Brain microvascular endothelial cell (primary cell): ENCODE results near the gene DLST.

Experiments
- DNase-seq: peaks from one replicate; pipeline ENCODE4 v3.0.0-alpha.2; 2020
- H3K27ac ChIP-seq: fragments of 250-450 bp; sonication (Bioruptor Pico); 2 replicates; pipeline ENCODE4 v1.5.1; 2020; ENCODE audit warnings: mild to moderate bottlenecking, moderate library complexity
- H3K27me3 ChIP-seq: fragments of 250-450 bp; sonication (Bioruptor Pico); replicated peaks from 2 replicates; pipeline ENCODE4 v1.5.1; 2020; ENCODE audit warnings: mild to moderate bottlenecking
- H3K36me3 ChIP-seq: fragments of 250-450 bp; sonication (Bioruptor Pico); replicated peaks from 2 replicates; pipeline ENCODE4 v1.5.1; 2020; ENCODE audit warnings: mild to moderate bottlenecking
- H3K4me3 ChIP-seq: 2 replicates; pipeline ENCODE4 v1.5.1; 2011; ENCODE audit warnings: low read depth, mild to moderate bottlenecking, control low read depth, low read length, moderate library complexity
- in situ Hi-C: cut with HindIII; loops from 2 replicates; pipeline ENCODE4 v1.10.0; 2017; ENCODE audit warnings: low sequenced_read_pairs, low pct_ligation_motif_present
- TF ChIP-seq, protein P1 (sequence below): IDR thresholded peaks from 2 replicates; pipeline ENCODE4 v1.5.1; 2011; ENCODE audit warnings: low read depth, mild to moderate bottlenecking, moderate library complexity, low read length, control low read depth, inconsistent platforms; ENCODE audit errors: missing control alignments

DLST gene

GRCh38 chr14:74912111-74912510, 30.4 kb downstream of the DLST start:
- TF ChIP-seq, protein P1, sequence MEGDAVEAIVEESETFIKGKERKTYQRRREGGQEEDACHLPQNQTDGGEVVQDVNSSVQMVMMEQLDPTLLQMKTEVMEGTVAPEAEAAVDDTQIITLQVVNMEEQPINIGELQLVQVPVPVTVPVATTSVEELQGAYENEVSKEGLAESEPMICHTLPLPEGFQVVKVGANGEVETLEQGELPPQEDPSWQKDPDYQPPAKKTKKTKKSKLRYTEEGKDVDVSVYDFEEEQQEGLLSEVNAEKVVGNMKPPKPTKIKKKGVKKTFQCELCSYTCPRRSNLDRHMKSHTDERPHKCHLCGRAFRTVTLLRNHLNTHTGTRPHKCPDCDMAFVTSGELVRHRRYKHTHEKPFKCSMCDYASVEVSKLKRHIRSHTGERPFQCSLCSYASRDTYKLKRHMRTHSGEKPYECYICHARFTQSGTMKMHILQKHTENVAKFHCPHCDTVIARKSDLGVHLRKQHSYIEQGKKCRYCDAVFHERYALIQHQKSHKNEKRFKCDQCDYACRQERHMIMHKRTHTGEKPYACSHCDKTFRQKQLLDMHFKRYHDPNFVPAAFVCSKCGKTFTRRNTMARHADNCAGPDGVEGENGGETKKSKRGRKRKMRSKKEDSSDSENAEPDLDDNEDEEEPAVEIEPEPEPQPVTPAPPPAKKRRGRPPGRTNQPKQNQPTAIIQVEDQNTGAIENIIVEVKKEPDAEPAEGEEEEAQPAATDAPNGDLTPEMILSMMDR: no peak
- H3K27me3 ChIP-seq: no peaks in the 10 kb centered on the region
- H3K4me3 ChIP-seq: no peak overlapping the region
- H3K27ac ChIP-seq: no peak overlapping the region
- no peak for DNase-seq
- no peaks in the 10 kb centered on the region for H3K36me3 ChIP-seq
- in situ Hi-C loops: no loop called here

DNA sequence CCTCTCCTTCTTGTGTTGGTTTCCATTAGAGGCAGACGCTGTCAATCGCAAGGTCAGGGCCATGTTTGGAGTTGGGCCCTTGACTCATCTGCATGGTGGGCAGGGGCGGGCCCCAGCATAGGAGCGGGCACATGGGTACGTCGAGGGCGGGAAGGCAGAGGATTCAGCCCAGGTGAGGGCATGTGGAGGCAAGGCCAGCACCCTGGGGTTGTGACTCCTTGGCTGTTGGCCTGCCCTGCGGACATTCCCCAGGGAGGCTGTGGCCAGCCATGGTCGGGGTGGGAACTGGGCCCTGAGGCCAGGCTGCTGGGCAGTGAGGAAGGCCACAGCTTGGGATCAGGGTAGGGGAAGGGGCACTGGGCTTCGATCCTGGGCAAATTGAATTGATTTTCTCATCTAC, 31.1 kb downstream of the DLST start:
- DNase-seq: no peak
- TF ChIP-seq, protein P1: no peak
- H3K27ac ChIP-seq: no peak overlapping the region
- no peaks in the 10 kb centered on the region for H3K36me3 ChIP-seq
- no peaks in the 10 kb centered on the region for H3K27me3 ChIP-seq
- H3K4me3 ChIP-seq: no peak overlapping the region
- in situ Hi-C loops: no loop called here

GRCh38 chr14:74913393-74913910, 31.7 kb downstream of the DLST start:
- TF ChIP-seq, protein P1: no peak
- H3K27ac ChIP-seq: no peak overlapping the region
- no peak overlapping the region for H3K4me3 ChIP-seq
- no peaks in the 10 kb centered on the region for H3K36me3 ChIP-seq
- H3K27me3 ChIP-seq: no peaks in the 10 kb centered on the region
- no peak for DNase-seq
- in situ Hi-C loops: no loop called here

DNA sequence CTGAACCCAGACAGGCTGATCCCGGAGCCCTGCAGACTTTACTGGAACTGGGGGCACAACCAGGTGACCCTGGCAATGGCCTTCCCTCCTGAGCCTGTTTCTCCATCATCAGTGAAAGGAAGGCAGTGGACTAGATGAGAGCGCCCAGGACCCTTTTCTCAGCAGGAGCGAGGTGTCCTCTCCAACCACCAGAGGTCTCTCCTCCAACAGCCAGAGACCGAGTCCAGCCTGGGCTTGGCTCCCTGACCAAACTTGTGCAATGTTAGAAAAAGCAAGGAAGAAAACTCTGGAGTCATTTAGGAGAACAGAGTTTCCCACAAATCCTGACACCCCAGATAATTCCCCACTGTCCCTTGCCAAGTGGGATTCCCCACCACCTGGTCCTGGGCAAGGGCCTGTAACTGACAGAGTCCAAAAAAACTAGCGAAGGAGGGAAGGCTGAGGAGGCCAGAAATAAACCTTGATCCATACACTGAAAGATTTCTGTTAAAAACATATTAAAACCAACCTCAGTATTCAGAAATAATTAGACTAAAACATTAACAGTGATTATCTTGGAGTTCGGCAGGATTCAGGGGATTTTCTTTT, 32.4 kb downstream of the DLST start:
- Histone ChIP-seq H3K4me3 (no peak overlapping the region), H3K27me3 (no peaks in the 10 kb centered on the region), H3K36me3 (no peaks in the 10 kb centered on the region), H3K27ac (no peak overlapping the region)
- TF ChIP-seq, protein P1: peak; percentile 96
- in situ Hi-C loops: no loop called here
- peak; percentile 62 for DNase-seq

DNA sequence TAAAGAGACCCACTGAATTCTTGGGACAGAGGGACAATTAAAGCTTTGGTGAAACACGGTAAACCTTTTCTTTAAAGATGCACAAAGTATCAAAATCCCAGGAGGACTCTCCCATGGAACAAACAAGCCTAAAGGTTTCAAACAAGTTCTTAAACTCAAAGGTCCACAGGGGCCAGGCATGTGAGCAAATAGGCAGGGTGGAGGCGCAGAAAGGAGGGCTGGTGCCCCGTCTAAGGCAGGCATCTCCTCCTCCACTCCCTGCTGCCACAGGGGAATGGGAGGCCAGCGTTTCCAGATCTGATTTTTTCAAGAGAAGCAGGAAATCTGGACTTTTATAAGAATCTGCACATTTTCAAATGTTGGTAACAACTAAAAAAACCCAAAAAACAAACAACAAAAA, 33.7 kb downstream of the DLST start:
- no peaks in the 10 kb centered on the region for H3K36me3 ChIP-seq
- DNase-seq: no peak
- no peak overlapping the region for H3K4me3 ChIP-seq
- TF ChIP-seq, protein P1: no peak
- no peak overlapping the region for H3K27ac ChIP-seq
- in situ Hi-C loops: no loop called here
- no peaks in the 10 kb centered on the region for H3K27me3 ChIP-seq

DNA sequence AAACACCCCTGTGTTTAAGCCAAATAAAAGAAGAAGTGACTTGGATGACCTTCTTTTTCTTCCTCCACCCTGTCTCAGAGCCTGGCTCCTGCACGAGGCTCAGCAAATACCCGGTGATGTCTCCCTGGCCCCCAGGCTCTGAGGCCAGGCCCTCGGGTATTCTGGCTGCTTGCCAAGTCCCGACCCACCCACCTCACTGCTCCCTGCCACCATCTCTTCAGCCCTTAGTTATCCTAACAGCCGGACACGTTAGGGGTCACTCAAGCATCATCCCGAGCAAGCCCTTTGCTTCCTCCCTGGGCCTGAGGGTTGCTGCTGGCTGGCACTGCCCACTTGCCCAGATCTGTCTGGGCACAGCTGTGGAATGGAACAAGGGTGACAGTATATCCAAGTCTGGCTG, 34.1 kb downstream of the DLST start:
- TF ChIP-seq, protein P1: no peak
- H3K27ac ChIP-seq: no peak overlapping the region
- no peak for DNase-seq
- no peak overlapping the region for H3K4me3 ChIP-seq
- no peaks in the 10 kb centered on the region for H3K27me3 ChIP-seq
- in situ Hi-C loops: no loop called here
- H3K36me3 ChIP-seq: no peaks in the 10 kb centered on the region
